ENCODE results near the gene SMG6.

SMG6 gene

DNA sequence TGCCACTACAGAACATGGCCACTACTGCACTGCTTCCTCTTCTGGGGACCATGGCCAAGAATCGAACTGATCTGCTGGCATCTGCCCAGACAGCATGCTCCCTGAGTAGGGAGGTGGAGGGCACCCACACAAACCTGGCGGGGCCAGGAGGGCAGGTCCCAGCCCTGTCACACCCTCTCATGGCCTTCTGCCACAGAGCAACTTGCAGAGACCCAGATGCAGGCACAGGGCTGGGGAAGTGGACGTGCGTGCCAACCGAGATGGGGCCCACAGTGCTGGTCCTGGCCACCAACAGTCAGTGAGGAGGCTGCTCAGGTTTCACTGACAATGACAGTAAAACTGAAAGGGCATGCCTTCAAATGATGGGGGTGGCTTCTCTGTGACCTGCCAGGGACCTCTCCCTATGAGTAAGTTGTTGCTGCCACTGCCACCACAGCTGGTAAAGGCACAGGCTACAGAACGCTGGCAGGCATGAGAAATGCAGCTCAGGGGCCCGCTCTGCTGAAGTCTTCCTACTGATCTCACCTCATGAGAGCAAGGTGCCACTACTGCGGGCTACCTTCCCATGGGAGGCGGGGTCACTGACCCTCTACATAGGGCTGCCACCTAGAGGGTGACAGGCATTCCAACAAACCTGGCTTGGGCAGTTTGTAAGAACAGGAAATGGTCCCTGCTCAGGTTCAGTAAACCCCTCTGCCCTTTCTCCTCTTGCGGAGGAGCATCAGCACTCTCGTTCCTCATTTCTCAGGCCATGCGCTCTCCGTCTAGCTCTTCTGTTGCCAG lies 233.2 kb downstream of the SMG6 start:
- DNase-seq, result no peak

GRCh38 chr17:2068519-2069051 lies 235.0 kb downstream of the SMG6 start:
- DNase-seq, result peak; percentile 86 to 92

GRCh38 chr17:2068031-2068518 lies 235.5 kb downstream of the SMG6 start:
- no peak for DNase-seq

GRCh38 chr17:2067608-2068024 lies 236.0 kb downstream of the SMG6 start:
- DNase-seq, result no peak

DNA sequence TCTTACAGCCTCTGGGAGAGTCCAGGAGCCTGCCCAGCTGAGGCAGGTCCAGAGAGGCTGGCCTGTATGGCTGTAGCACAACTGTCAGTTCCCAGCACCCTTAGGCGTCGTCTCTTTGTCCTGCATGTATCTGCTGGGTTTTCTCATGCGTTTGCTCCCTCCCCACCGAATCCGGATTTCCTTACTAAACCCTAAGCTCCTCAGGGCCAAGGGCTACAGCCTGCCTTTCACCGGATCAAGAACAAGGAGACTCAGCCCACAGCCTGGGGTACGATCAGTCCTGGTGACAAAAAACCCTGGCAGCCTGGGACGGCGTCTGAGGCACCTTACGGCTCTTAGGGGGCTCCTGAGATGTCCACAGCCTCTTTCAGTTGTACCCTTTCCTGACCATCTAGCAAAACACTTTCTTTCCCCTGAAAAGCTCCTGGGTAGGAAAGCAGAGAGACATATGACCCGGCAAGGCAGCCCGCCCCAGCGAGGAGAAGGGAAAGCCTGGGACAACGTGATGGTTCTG lies 236.5 kb downstream of the SMG6 start:
- DNase-seq, result no peak

DNA sequence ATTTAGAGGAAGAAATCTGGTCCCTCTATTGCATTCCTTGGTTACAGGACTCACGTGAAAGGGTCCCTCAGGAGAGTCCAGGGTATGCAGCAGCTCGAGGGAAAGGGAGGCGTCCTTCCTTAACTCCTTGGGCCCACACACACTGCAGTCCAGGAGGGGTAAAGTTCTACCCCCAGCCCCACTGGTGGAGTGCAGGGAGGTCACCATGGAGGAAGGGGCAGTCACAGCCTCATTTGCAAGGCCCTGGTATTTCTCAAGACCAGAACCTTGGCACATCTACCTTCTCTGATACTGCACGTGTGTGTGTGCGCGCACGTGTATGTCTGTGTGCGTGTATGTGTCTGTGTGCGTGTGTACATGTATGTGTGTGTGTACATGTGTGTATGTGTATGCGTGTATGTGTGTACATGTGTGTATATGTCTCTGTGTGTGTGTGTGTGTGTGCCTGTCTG lies 237.6 kb downstream of the SMG6 start:
- no peak for DNase-seq

- no peak for DNase-seq
Measured at GRCh38 chr17:2064980-2065785, 238.4 kb downstream of the SMG6 start.

GRCh38 chr17:2064520-2064971 lies 239.0 kb downstream of the SMG6 start:
- DNase-seq, result no peak

DNA sequence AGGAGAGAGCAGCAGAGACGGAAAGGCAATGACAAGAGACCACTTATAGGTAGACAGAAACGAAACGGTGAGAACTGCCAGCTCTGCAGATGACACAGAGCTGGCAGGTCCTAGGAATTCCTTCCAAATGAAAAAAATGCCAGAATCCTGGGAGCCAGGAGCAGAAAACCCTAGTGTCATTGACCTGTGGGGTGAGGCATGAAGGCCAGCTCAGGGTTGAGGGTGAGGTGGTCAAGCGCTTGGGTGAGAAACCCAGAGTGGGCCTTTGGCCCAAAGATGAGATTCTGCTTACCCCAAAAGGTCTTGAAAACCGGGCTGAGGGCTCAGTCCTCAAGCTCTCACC lies 239.5 kb downstream of the SMG6 start:
- DNase-seq, result no peak

DNA sequence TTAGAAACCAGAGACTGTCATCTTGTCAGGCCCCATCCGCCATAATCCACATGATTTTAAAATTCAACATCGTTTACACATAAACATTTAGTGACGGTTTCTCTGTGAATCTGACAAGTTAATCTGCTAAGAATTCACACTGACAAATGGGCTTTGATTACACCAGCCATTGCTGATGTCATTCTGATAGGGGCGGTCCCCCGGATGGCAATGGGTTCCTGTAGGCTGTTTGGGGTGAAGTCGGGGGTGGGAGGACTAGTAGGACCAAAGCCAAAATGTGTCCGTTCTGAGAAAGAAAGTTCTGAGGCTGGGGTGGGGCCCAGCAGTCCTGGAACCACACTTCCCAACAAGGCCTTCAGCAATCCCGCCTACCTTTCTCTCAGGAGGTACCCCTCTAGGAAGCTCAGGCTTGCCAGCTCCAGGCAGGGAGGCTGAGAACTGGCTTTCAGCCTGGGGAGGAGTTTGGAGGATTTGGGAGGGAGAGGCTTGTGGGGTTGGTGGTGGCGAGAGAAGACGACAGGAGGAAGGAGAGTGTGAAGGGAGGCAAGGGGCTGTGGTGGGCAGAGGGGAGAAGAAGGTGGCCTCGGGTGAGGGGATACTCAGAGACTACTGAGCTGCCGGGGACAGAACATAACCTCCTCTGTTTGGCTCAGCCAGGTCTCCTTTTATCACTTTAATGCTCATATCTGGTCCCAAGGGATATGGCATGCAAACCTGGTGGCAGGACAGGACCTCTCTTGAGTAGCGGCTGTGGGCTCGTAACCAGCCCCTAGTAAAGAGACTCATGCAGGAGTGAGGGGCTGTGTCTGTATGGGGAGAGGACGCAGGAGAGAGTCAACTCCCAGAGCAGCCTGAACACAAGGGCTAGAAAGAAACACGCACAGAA lies 240.1 kb downstream of the SMG6 start:
- DNase-seq, result no peak

DNA sequence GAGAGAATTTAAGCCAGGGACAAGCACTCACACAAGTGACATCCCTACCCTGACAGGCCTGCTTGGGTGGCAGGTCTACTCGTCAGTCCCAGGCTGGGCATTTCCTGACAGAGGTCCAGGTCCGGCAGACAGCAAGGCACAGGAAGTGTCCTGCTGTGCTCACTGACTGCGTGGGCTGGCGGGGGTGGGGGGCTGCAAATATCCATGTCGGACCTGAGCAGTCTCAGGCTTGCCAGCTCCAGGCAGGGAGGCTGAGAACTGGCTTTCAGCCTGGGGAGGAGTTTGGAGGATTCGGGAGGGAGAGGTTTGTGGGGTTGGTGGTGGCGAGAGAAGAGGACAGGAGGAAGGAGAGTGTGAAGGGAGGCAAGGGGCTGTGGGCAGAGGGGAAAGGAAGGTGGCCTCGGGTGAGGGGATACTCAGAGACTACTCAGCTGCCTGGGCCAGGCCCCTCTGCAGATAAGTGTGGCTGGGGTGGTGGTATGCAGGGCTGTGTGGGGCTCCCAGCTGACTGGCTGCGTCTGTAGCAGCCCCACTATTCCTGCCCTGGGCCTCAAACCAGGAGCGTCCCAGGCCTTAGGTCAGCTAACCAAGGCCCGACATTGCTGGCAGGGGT lies 240.9 kb downstream of the SMG6 start:
- DNase-seq, result no peak

GRCh38 chr17:2061441-2061958 lies 242.1 kb downstream of the SMG6 start:
- DNase-seq, result no peak

DNA sequence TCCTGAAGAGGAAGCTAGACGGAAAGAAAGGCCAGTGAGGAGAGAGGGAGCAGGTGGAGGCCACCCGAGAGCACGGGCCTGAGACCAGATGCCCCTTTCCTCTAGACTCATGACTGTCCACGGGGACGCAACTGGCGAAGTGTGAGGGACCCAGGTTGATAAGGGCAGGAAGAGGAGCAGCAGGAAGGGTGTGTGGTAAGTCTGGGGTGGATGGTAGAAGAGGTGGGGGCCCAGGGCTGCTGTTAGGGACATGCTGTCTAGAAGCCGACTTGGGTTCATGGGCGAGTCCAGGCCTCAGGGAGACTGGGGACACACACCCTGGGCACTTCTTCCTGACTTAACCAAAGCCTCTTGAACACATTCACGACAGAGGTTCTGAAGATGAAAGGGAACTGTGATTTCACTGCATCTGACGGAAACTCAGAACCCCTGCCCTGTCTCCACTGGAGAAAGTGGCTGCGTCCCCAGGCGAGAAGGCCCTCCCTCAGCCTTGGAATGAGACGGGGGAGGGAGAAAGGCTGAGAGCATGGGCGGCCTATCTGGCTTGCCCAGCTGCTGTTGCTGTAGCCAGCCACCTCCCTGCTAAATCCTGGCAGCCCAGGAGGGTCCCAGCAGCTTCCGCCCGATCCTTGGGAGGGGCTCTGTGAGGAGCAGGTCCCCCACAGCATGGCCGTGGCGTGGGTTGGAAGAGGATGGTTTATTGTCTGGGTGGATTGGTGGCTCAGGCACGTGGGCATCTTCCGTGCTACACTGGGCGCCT lies 242.7 kb downstream of the SMG6 start:
- no peak for DNase-seq

DNA sequence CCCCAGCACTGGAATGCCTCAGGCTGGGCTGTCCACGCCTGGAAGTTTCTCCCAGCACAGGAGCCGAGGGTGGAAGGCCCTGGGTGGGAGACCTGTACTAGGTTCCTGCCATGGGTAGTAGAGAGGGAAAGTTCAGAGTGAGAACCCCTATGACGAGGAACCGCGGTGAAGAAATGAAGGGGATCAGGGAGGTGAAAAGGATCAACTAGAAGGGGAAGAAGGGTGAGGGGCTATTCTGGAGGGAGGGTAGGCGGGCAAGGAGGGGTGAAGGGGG lies 243.3 kb downstream of the SMG6 start:
- DNase-seq, result no peak

- no peak for DNase-seq
Measured at GRCh38 chr17:2059547-2060384, 243.8 kb downstream of the SMG6 start.

DNA sequence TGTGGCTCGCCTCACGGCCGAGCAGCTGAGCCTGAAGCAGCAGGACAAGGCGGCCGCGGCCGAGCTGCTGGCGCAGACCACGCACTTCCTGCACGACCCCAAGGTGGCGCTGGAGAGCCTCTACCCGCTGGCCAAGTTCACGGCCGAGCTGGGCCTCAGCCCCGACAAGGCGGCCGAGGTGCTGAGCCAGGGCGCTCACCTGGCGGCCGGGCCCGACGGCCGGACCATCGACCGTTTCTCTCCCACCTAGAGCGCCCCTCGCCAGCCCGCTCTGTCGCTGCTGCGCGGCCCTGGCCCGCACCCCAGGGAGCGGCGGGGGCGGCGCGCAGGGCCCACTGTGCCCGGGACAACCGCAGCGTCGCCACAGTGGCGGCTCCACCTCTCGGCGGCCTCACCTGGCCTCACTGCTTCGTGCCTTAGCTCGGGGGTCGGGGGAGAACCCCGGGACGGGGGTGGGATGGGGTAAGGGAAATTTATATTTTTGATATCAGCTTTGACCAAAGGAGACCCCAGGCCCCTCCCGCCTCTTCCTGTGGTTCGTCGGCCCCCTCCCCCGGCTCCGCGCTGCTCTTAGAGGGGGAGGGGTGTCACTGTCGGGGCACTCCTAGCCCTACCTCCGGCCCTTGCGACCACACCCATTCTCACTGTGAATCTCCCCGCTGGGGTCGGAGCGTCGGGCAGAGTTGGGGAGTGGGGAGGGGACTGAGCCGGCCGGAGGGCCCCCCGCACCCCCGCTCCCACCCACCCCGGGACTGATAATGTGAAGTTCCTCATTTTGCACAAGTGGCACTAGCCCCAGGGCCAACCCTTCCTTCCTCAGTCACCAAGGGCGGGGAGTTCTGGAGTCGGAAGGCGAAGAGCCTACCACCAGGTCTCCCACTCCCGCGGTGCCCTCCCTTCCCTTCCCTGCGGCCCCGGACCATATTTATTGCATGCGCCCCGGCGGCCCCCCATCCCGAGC lies 244.7 kb downstream of the SMG6 start:
- no peak for DNase-seq

GRCh38 chr17:2057760-2058585 lies 245.6 kb downstream of the SMG6 start:
- no peak for DNase-seq

DNA sequence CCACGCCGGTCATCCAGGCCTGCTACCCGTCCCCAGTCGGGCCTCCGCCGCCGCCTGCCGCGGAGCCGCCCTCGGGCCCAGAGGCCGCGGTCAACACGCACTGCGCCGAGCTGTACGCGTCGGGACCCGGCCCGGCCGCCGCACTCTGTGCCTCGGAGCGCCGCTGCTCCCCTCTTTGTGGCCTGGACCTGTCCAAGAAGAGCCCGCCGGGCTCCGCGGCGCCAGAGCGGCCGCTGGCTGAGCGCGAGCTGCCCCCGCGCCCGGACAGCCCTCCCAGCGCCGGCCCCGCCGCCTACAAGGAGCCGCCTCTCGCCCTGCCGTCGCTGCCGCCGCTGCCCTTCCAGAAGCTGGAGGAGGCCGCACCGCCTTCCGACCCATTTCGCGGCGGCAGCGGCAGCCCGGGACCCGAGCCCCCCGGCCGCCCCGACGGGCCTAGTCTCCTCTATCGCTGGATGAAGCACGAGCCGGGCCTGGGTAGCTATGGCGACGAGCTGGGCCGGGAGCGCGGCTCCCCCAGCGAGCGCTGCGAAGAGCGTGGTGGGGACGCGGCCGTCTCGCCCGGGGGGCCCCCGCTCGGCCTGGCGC lies 246.3 kb downstream of the SMG6 start:
- no peak for DNase-seq
